ENCODE results near the gene DNASE2B. TPM values are rescaled to one million over a fixed set of nuclear protein-coding genes. Genes with fewer than 3 reads are reported as not detected.

Gene DNASE2B
- total RNA-seq, 1 experiment from 2014 or later: not detected

DNA sequence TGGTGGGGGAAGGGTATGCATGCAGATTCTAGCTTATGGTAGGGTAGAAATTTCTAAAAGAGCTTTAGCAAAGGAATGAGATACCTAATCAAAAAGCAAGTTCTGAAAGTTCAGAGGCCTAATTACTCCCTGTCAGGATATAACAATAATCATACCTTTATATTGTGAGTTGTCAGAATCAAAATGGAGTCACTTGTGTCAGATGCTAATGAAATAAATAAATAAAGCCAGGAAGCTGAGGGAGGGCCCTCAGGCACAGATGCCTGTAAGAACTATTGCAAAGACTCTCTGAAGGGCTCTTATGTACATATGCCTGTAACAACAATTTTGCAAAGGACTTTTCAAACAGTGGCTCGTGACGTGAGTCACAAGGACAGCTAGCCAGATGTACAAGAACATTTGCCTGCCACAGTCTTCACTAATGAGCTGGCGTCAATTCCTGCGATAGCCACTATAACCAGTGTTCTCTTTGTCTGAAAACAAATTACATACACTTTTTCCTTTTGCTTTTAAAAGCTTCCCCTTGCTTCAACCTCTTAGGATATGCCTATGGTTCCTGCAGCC is 27.4 kb upstream of the DNASE2B start:
- in situ Hi-C loops (cut with HindIII; ENCODE audit: low sequenced_read_pairs): no loop called here

GRCh38 chr1:84373436-84374141 is 24.7 kb upstream of the DNASE2B start:
- in situ Hi-C loops (cut with HindIII; ENCODE audit: low sequenced_read_pairs): no loop called here
- DNase-seq (ENCODE audit: low spot score): no peak

More for the DNA sequence above, 27.4 kb upstream of the DNASE2B start:
- no peak for DNase-seq (ENCODE audit: low spot score)

DNA sequence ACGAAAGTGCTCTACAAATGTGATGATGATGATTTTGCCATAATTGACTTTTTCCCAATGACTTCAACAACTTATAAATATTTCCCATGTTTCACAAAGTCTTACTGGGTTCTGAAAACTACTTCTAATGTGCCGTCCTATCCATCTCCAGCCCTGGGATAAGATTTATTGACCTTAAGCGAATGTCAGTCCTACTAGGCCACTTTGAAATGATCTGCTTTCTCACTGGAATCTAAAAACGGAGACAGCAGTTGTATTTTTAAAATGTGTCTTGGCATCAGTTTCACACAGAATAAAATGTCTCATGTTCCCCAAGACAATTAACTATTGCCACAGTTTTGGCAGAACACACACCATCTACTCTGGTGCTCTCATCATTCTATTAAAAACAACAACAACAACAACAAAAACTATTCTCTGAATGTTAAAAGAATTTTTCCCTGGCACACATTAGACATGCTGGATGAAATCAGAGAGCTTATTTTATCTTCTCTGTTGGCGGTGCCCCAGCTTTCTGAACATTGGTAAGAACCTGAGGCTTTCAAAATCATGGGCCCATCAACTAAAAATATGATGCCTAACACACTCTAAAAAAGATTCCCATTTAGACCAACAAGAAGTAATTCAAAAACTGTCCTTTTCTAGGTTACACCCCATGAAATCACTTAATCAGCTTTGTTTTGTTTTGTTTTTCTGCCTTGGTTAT is 23.1 kb upstream of the DNASE2B start:
- no peak for DNase-seq (ENCODE audit: low spot score)
- in situ Hi-C loops (cut with HindIII; ENCODE audit: low sequenced_read_pairs): no loop called here

GRCh38 chr1:84376000-84376910 is 22.0 kb upstream of the DNASE2B start:
- in situ Hi-C loops (cut with HindIII; ENCODE audit: low sequenced_read_pairs): no loop called here
- no peak for DNase-seq (ENCODE audit: low spot score)

DNA sequence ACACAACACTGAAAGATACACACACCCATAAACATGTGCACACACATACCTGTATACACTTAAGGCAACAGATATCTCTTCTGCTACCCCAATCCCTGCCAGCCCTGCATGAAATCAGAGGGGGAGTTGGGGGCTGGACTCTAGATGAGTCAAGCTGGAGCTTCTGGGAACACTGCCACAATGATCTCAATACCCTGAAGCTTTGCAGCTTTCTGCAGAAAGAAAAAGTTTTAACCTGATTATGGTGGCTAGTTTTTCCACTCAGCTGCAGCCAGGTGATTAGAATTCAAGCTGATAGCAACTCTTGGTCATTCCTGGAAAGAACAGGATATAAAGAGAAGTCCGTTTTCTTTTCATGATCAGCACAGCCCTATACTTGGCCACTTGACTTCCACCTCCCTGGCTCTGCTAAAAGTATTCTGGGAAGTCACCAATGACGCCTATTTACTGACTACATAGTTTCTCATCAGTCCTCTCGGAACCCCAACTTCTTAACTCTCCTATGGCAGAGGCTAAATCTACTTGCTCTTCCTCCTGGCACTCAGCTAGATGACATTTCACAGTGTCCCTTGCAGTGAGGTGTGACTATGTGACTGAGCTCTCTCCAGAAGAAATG is 20.7 kb upstream of the DNASE2B start:
- in situ Hi-C loops (cut with HindIII; ENCODE audit: low sequenced_read_pairs): no loop called here
- DNase-seq (ENCODE audit: low spot score): no peak

DNA sequence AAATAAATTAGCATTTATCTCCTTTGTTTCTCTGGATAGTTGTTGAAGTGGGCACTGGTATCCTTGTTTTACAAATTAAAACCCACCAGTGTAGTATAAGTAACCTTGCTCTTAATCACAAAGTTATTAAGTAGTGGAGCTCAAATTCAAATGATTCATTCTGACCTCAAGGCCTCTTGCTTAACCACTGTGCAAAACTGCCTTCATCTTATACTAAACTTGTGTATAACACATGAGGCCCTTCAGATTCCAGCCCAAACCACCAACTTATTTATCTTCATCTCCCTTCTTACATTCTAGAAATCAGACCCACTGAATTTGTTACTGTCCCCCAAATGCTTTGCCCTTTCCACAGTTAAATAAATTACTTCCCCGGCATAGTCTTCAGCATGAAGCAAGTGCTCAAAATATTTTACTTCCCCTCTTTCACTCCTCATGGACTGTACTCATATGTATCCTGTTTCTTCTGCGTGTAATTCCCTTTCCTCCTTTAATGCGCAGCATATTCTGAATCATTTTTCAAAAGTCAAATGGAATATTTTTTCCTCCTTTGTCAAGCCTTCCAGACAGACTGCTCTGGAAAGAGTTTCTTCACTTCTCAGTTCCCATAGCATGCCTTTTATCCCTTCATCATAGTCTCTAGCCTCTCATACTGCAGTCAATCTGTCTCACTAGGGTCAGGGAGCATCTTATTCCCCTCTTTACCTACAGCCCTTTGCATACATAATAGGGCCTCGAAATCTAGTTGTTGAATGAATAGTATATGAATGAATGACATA is 19.0 kb upstream of the DNASE2B start:
- in situ Hi-C loops (cut with HindIII; ENCODE audit: low sequenced_read_pairs): no loop called here
- no peak for DNase-seq (ENCODE audit: low spot score)

DNA sequence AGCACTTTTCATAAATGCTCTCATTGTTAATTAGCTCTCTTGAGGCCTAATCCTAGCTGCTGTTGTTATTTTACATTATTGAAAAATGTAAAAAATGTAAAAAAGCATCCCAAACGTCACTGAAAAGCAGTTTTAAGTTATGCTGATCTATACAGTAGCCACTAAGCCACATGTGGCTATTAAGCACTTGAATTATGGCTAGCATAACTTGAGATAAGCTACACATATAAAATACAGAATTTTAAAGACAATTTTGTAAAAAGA is 18.4 kb upstream of the DNASE2B start:
- in situ Hi-C loops (cut with HindIII; ENCODE audit: low sequenced_read_pairs): no loop called here
- DNase-seq (ENCODE audit: low spot score): no peak

DNA sequence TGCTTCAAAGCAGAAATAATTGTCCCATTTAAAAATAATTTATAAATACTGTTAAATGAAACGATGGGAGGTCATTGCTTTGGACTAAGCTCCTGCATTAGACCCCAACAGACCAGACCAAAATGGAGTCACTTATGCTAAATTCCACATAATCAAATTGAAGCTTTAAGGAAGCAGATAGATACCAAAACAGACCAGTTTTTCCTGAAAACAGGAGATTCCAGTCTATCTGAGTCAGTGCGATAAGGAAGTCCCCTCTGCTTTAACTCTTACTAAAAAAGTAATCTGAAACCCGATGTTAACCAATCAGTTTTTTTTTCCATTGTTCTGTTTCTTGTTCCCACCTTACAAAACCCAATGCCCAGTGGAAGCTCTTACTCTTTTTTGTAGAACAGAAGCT is 16.2 kb upstream of the DNASE2B start:
- in situ Hi-C loops (cut with HindIII; ENCODE audit: low sequenced_read_pairs): no loop called here

DNA sequence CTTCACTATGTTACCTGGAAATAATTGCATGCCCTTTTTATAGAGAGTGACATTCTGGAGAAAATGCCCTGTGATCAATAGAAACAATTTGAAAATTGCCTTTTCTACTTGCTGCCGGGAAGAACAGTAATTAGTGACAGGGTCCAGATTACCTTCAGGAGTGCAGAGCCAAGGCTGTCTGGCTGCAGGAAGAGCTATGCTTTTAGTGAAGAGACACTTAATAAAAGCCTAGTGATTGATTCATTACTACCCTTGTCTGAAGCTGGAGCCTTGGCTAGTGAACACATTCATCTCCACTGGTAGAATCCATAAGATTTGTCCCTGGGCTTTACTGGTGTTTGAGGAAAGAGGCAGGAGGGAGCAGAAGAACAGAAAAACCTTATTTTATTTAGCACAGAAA is 12.9 kb upstream of the DNASE2B start:
- DNase-seq (ENCODE audit: low spot score): no peak
- in situ Hi-C loops (cut with HindIII; ENCODE audit: low sequenced_read_pairs): no loop called here

More for the DNA sequence above, 16.2 kb upstream of the DNASE2B start:
- DNase-seq (ENCODE audit: low spot score): no peak

DNA sequence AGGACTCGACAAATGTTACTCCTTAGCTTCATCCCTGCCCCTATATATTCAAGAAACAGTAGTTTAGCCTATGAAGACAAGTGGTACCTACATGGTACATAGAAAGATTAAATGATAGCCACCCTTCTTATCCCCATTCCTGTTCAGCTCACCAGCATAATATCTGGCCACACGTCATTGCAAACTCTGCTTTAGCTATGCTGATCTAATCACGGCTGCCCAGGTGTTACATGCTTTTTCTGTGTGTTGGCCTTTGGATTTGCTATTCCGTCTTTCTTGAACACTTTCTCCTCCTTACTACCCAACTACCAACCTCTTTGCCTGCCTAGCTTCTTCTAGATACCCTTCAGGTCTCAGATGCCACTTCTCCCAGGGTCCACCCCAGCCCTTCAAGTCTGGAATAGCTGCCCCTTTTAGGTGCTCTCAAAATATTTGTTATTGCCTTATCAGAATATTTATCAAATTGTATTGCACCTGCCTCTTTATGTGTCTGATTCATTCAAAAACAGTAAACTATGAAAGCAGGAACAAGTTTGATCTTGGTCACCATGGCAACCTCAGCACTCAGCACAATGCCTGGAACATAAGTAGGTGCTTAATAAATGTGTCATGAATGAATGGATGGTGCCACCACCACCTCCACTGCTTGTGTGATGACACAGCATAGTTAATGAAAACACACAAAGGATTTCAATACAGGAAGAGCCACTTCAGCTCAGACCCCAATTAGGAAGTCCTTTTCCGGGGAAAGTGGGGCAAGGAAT is 11.4 kb upstream of the DNASE2B start:
- in situ Hi-C loops (cut with HindIII; ENCODE audit: low sequenced_read_pairs): no loop called here
- no peak for DNase-seq (ENCODE audit: low spot score)

DNA sequence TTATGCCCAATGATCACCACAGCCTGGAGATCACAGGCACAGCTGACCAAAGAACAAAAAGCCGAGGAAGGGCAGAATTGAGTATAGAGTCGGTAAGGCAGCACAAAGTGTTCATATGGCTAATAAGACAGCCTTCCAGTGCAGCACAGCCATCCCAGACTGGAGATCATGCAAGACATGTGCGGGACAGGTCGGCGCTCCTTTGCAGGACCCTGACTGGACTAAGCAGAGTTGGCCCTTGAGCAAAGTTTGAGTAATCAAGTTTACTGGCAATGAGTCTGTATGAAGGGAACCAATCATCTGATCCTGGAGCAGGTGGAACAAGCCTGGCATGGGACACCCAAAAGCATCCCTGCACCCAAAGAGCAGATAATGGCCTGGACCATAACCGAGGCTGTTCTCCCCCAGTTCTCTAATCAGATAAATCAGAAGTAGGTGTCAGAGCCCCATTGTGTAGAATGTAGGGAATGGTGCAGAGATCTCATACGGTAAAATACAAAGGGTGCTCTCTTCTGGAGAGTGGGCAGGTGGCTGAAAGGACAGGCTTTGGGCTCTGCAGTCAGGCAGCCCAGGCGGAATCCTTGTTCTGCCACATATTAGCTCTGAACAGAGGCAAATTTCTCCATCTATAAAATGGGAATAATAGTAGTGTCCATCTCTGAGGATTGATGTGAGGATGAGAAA is 10.7 kb upstream of the DNASE2B start:
- in situ Hi-C loops (cut with HindIII; ENCODE audit: low sequenced_read_pairs): no loop called here
- peak; percentile 4 for DNase-seq (ENCODE audit: low spot score)

DNA sequence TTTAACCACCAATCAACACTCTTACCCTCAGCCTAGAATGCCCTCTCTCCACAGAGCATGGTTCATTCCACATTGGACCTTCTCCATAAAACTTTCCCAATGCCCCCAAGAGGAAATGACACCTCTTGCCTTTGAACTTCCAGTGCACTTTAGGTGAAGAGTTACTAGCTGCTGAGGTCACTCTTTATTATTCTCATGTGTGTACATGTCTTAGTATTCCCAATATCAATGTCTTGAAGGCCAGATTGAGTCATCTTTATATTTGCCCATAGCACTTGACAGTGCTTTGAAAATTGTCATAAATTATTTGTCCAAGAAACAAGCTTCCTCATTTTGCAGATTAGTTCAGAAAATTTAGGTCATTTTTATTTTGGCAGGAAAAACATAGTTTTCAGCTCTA is 8.1 kb upstream of the DNASE2B start:
- DNase-seq (ENCODE audit: low spot score): no peak
- in situ Hi-C loops (cut with HindIII; ENCODE audit: low sequenced_read_pairs): no loop called here

- in situ Hi-C loops (cut with HindIII; ENCODE audit: low sequenced_read_pairs): no loop called here
These were observed 2.9 kb downstream of the DNASE2B start for GRCh38 chr1:84401156-84401555.

GRCh38 chr1:84402060-84402459 is 3.8 kb downstream of the DNASE2B start:
- in situ Hi-C loops (cut with HindIII; ENCODE audit: low sequenced_read_pairs): no loop called here
- peak; percentile 7 for DNase-seq (ENCODE audit: low spot score)

More at GRCh38 chr1:84401156-84401555, 2.9 kb downstream of the DNASE2B start:
- DNase-seq (ENCODE audit: low spot score): no peak

DNA sequence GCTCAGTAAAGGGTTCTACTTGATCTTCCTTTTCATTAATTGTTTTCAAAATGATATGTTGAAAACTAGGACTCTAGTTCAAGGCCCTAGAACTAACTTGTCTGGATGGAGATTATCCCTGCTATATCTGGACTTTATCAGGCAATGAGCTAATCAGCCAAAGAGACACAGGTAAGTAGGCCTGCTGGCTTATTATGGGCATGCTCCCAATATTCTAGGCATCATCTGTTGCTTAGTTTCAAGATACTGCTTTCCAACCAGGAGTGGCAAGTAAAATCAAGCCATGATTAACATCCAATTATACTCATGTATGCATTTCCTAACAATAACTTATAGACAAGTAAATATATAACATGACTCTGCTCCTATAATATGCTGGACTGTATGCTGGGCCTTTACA is 4.2 kb downstream of the DNASE2B start:
- in situ Hi-C loops (cut with HindIII; ENCODE audit: low sequenced_read_pairs): no loop called here
- peak; percentile 63 for DNase-seq (ENCODE audit: low spot score)

GRCh38 chr1:84403347-84403746 is 5.1 kb downstream of the DNASE2B start:
- in situ Hi-C loops (cut with HindIII; ENCODE audit: low sequenced_read_pairs): no loop called here
- no peak for DNase-seq (ENCODE audit: low spot score)

- no peak for DNase-seq (ENCODE audit: low spot score)
- in situ Hi-C loops (cut with HindIII; ENCODE audit: low sequenced_read_pairs): no loop called here
These were observed 8.1 kb downstream of the DNASE2B start for GRCh38 chr1:84406346-84406861.
